Glutamatergic neuron (in vitro differentiated cells): ENCODE results near the gene PSD4. TPM values are rescaled to one million over a fixed set of nuclear protein-coding genes. Genes with fewer than 3 reads are reported as not detected.

Experiments
- DNase-seq: peaks from one replicate; pipeline ENCODE4 v3.0.0; 2022
- H3K27ac Mint-ChIP-seq: one replicate; pipeline ENCODE4 v1.8.0; 2020; ENCODE audit warnings: mild to moderate bottlenecking, mixed read lengths, inconsistent platforms; ENCODE audit not compliant: unreplicated experiment
- H3K27me3 Mint-ChIP-seq: one replicate; pipeline ENCODE4 v1.8.0; 2020; ENCODE audit warnings: mild to moderate bottlenecking, moderate library complexity, mixed read lengths, inconsistent platforms; ENCODE audit not compliant: unreplicated experiment
- H3K36me3 Mint-ChIP-seq: one replicate; pipeline ENCODE4 v1.8.0; 2020; ENCODE audit warnings: mild to moderate bottlenecking, mixed read lengths, inconsistent platforms; ENCODE audit not compliant: unreplicated experiment
- H3K4me1 Mint-ChIP-seq: one replicate; pipeline ENCODE4 v1.8.0; 2020; ENCODE audit warnings: mild to moderate bottlenecking, low read depth, mixed read lengths, inconsistent platforms; ENCODE audit not compliant: unreplicated experiment
- H3K4me3 Mint-ChIP-seq: one replicate; pipeline ENCODE4 v1.8.0; 2020; ENCODE audit warnings: mild to moderate bottlenecking, mixed read lengths, inconsistent platforms; ENCODE audit not compliant: unreplicated experiment
- H3K9me3 Mint-ChIP-seq: one replicate; pipeline ENCODE4 v1.8.0; 2020; ENCODE audit warnings: mild to moderate bottlenecking, moderate library complexity, mixed read lengths, inconsistent platforms; ENCODE audit not compliant: unreplicated experiment
- total RNA-seq: library from RNA; stranded (reverse); fragmentation: NEBNext Ultra II Directional; extraction: Animal tissue kit (Norgen Biotek cat#: 25700); gene quantifications from one replicate; pipeline ENCODE4 v1.2.1, GENCODE V29; 2021; ENCODE audit not compliant: unreplicated experiment
- TF ChIP-seq, protein P1 (sequence below): fragments of 200-600 bp; sonication (generic); IDR thresholded peaks from one replicate; pipeline ENCODE4 v1.5.0; 2021; ENCODE audit not compliant: partially characterized antibody, unreplicated experiment

The PSD4 gene
- total RNA-seq, 1 donor from 2014 or later, result 1.2 TPM

GRCh38 chr2:113133704-113134598, 39.8 kb upstream of the PSD4 start:
- no peak for DNase-seq
- Mint-ChIP-seq H3K4me1 (no peaks in the 10 kb centered on the region), H3K36me3 (no peaks in the 10 kb centered on the region), H3K27me3 (peaks cover 5% of the 10 kb centered on the region), H3K27ac (no peak overlapping the region), H3K9me3 (no peaks in the 10 kb centered on the region), H3K4me3 (no peak overlapping the region)
- TF ChIP-seq, protein P1, sequence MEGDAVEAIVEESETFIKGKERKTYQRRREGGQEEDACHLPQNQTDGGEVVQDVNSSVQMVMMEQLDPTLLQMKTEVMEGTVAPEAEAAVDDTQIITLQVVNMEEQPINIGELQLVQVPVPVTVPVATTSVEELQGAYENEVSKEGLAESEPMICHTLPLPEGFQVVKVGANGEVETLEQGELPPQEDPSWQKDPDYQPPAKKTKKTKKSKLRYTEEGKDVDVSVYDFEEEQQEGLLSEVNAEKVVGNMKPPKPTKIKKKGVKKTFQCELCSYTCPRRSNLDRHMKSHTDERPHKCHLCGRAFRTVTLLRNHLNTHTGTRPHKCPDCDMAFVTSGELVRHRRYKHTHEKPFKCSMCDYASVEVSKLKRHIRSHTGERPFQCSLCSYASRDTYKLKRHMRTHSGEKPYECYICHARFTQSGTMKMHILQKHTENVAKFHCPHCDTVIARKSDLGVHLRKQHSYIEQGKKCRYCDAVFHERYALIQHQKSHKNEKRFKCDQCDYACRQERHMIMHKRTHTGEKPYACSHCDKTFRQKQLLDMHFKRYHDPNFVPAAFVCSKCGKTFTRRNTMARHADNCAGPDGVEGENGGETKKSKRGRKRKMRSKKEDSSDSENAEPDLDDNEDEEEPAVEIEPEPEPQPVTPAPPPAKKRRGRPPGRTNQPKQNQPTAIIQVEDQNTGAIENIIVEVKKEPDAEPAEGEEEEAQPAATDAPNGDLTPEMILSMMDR, result no peak

GRCh38 chr2:113134717-113135116, 39.1 kb upstream of the PSD4 start:
- no peaks in the 10 kb centered on the region for H3K4me1 Mint-ChIP-seq
- peaks cover 5% of the 10 kb centered on the region for H3K27me3 Mint-ChIP-seq
- no peaks in the 10 kb centered on the region for H3K36me3 Mint-ChIP-seq
- TF ChIP-seq, protein P1, result no peak
- H3K9me3 Mint-ChIP-seq, result no peaks in the 10 kb centered on the region
- H3K27ac Mint-ChIP-seq, result no peak overlapping the region
- H3K4me3 Mint-ChIP-seq, result no peak overlapping the region
- DNase-seq, result no peak

DNA sequence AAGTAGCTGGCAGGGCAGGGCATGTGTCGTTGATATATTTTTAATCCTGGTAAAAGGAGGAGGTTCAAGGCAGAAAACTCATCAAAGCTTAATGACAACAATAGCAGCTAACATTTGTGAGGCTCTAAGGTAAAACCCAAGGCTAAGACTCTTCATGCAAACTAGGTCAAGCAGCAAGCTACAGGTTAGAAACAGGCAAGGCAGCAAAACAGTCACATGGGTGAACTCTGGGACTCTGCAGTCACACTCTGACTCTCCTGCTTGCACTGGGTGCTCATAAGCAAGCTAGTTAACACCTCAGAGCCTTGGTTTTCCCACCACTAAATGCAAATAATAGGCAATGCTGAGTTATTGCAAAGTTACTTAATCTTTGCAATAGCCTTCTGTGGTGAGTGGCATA, 38.5 kb upstream of the PSD4 start:
- H3K4me1 Mint-ChIP-seq, result no peaks in the 10 kb centered on the region
- H3K27me3 Mint-ChIP-seq, result peaks cover 5% of the 10 kb centered on the region
- H3K36me3 Mint-ChIP-seq, result no peaks in the 10 kb centered on the region
- DNase-seq, result no peak
- H3K27ac Mint-ChIP-seq, result no peak overlapping the region
- TF ChIP-seq, protein P1, result no peak
- no peak overlapping the region for H3K4me3 Mint-ChIP-seq
- no peaks in the 10 kb centered on the region for H3K9me3 Mint-ChIP-seq

DNA sequence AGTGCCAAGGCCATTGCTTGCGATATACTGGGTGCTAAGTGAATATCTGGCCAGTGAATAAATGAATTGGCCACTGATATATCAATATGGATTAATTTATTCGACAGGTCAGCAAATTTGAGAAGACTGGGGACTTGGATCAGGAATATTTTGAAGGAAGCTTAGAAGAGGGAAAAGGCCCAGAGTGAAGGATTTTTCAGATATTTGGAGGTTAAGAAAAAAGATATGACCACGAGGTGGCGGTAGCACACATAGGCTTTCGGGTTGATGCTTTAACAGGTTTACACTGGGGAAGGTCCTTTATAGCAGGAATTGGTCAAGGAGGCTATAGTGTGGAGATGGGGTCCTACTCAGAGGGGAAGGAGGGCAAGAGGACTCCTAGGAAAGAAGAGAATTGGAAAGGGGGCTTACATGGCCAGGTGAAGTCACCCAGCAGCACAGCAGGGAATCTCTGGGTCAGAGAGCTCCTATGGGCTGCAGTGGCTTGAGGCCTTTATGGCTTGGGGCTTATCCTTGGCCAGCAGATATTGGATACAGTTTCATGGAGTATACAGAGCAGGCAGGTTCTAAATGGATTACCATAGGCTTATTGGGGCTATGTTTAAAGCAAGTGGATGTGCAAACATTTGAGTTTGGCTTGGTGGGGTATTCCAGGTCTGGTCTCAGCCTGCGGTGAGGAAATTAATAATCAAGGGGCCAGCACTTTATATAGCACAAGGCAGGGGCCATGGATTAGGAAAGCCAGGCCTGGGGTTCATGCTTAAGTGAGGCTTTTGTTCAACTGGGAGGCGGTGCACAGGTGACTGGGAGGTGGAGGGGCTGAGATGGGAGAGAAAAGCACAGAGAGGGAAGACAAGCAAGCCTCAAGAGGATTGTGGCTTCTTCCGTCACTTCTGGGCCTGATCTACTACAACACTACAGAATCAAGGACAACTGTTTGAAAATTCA, 36.7 kb upstream of the PSD4 start:
- no peaks in the 10 kb centered on the region for H3K36me3 Mint-ChIP-seq
- DNase-seq, result peak; percentile 27

More for the DNA sequence above, 36.7 kb upstream of the PSD4 start:
- H3K9me3 Mint-ChIP-seq, result no peaks in the 10 kb centered on the region
- no peaks in the 10 kb centered on the region for H3K4me1 Mint-ChIP-seq
- H3K27ac Mint-ChIP-seq, result no peak overlapping the region
- TF ChIP-seq, protein P1, result peak; percentile 79
- H3K27me3 Mint-ChIP-seq, result peaks cover 5% of the 10 kb centered on the region
- no peak overlapping the region for H3K4me3 Mint-ChIP-seq
